ENCODE data around the gene UVSSA.
"Not testable (repeated sequence)": the region's sequence is repeated elsewhere in the genome, so short reads cannot be mapped to it uniquely, and the experiment has no call there.

The UVSSA gene

GRCh38 chr4:1393866-1394265 lies 46.9 kb downstream of the UVSSA start:
- peaks cover 8% of the 10 kb centered on the region for H3K36me3 Mint-ChIP-seq
- H3K27ac Mint-ChIP-seq = no peak overlapping the region
- H3K4me1 Mint-ChIP-seq (ENCODE audit: low read depth) = no peaks in the 10 kb centered on the region
- no peaks in the 10 kb centered on the region for H3K27me3 Mint-ChIP-seq
- H3K9me3 Mint-ChIP-seq (ENCODE audit: low read depth) = peaks cover under 1% of the 10 kb centered on the region
- H3K4me3 Mint-ChIP-seq = no peak overlapping the region

- not testable (repeated sequence) for H3K4me1 Mint-ChIP-seq (ENCODE audit: low read depth); H3K9me3 Mint-ChIP-seq (ENCODE audit: low read depth); H3K4me3 Mint-ChIP-seq; H3K36me3 Mint-ChIP-seq; H3K27me3 Mint-ChIP-seq; H3K27ac Mint-ChIP-seq
Observed at GRCh38 chr4:1394554-1395388, 47.8 kb downstream of the UVSSA start.

- not testable (repeated sequence) for H3K27ac Mint-ChIP-seq; H3K4me3 Mint-ChIP-seq; H3K36me3 Mint-ChIP-seq; H3K9me3 Mint-ChIP-seq (ENCODE audit: low read depth); H3K4me1 Mint-ChIP-seq (ENCODE audit: low read depth); H3K27me3 Mint-ChIP-seq
Observed at GRCh38 chr4:1395389-1395820, 48.4 kb downstream of the UVSSA start.

DNA sequence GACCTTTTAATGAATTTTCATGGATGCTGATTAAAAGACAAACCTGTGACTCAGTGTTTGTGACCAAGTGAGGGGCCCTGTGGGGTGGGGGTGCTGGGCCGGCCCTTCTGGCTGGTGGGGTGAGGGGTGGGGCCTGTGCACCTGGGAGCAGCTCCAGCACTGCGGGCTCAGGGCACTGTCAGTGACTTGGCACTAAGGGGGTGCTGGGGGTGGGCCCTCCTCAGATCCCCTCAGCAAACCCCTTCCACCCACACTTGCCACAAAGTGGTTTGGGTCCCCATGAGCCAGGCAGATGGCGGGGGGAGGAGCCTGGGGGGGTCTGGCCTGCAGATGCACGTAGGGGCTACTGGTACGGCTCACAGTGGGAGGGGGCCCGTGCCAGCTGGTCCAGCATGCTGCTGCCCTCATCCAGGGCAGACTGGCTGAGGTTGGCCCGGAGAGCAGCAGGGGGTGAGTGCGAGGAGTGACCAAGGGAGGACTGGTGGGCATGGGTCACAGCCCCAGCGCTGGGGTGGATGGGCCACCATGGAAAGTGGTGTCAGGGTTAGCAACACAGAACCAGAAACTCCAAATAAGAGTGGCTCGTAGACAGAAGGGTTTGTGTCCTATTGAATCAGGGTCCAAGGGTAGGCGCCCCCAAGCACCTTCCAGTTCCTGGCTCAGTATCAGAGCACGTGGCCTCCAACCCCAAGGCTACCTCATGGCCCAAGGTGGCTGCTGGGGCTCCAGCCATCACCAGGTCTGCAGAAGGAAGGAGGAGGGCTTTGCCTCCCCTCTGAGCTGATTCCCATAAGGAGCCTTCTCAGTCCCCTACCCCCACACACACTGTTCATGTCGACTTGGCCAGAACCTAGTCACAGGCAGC lies 49.2 kb downstream of the UVSSA start:
- Mint-ChIP-seq H3K4me1 (ENCODE audit: low read depth) (no peaks in the 10 kb centered on the region), H3K9me3 (ENCODE audit: low read depth) (no peaks in the 10 kb centered on the region), H3K27ac (no peak overlapping the region), H3K27me3 (no peaks in the 10 kb centered on the region), H3K4me3 (no peak overlapping the region), H3K36me3 (no peaks in the 10 kb centered on the region)

DNA sequence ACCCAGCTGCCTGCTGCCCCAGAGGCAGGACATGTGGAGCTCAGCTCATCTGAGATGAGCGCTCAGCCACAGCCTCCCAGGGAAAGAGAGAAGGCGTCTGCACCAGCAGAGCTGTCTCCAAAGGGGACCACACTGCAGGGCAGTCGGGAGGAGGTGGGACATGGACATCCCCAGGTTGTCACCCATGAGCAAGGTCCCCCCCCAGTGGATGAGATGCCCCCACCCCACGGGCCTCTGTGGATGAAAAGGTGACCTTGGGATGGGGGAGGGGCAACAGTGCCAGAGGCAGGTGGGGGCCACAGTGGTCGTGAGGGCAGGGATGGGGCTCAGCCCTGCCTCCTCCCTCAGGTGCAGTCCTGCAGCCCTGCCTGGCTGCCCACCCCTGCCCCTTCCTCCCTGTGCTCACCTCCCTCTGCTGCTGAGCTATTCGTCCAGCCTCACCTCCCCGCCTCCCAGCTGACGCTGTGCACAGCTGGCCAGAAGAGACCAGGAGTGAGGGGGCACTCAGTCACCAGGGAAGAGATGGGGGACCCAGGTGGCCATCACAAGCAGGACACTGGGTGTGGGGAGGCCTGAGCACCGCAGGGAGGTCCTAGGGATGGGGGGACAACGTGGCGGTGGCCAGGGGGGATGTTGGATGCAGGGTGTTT lies 49.9 kb downstream of the UVSSA start:
- Mint-ChIP-seq H3K4me1 (ENCODE audit: low read depth) (no peaks in the 10 kb centered on the region), H3K9me3 (ENCODE audit: low read depth) (no peaks in the 10 kb centered on the region), H3K36me3 (no peaks in the 10 kb centered on the region), H3K27me3 (peaks cover 2% of the 10 kb centered on the region), H3K27ac (no peak overlapping the region), H3K4me3 (no peak overlapping the region)

DNA sequence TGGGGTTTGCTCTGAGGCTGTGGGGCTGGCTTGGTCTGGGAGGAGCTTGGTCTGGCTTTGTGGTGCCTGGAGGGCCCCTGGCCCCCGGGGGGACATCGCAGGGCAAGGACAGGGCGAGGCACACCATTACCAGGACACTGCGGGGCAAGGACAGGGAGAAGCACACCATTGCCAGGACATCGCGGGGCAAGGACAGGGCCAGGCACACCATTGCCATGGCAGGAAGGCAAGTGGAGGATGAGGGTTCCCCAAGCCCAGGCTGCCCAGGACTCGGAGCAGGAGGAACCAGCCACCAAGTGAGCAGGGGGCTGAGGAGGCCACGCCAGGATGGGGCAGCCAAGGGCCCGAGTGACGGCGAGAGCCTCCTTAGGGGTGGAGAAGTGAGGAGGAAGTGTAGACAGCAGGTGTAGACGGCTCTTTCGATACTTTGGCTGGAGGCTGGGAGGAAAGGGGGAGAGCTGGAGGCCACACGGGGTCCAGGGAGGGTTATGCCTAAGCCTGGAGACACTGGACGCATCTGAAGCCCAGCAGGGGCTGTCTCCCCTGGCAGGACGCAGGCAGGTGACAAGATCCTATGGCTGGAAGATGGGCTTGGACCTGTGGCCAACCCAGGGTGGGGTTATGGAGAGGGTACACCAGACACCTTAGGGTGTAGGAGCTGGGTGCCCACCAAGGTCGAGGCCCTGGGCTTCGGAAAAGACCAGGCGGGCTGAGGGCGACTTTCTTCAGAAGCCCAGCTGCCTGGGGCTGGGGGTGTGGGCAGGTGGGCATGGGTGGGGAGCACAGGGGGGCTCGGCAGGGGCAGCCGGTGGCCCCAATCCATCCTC lies 51.9 kb downstream of the UVSSA start:
- H3K27ac Mint-ChIP-seq = no peak overlapping the region

DNA sequence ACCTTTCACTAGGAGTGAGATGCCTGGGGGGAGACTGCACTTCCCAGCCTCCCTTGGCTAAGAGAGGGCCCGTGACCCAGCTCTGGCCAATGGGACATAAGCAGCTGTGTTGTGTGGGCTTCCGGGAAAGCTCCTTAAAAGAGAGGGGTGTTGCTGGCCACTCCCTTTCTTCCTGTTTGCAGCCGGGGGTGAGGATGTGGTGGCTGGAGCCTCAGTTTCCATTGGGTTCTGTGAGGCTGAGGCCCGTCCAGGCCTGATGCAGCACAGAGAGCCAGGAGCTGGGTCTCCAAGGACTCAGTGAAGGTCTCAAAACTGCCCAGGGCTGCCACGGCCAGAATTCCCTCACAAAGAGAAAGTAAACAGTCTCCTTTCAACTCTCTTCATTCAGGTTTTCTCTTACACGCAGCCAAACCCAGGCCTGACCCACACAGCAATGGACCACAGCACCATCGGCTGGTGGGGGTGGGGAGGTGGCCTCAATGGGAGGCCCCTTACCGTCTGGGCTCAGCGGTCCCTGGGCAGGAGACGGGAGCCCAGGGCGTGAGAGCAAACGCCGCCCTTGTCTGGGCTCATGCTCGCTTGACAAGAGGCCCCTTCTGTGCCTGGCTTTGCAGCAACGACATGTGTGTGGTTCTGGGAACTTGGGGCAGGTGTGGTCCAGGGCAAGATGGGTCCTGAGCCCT lies 52.6 kb downstream of the UVSSA start:
- H3K9me3 Mint-ChIP-seq (ENCODE audit: low read depth) = no peaks in the 10 kb centered on the region
- H3K27me3 Mint-ChIP-seq = peaks cover 3% of the 10 kb centered on the region
- no peaks in the 10 kb centered on the region for H3K4me1 Mint-ChIP-seq (ENCODE audit: low read depth)
- no peak overlapping the region for H3K27ac Mint-ChIP-seq
- no peak overlapping the region for H3K4me3 Mint-ChIP-seq
- H3K36me3 Mint-ChIP-seq = no peaks in the 10 kb centered on the region

More for the DNA sequence above, 51.9 kb downstream of the UVSSA start:
- no peaks in the 10 kb centered on the region for H3K36me3 Mint-ChIP-seq
- peaks cover 3% of the 10 kb centered on the region for H3K27me3 Mint-ChIP-seq
- H3K4me1 Mint-ChIP-seq (ENCODE audit: low read depth) = no peaks in the 10 kb centered on the region
- H3K4me3 Mint-ChIP-seq = no peak overlapping the region
- H3K9me3 Mint-ChIP-seq (ENCODE audit: low read depth) = no peaks in the 10 kb centered on the region

GRCh38 chr4:1400191-1400805 lies 53.3 kb downstream of the UVSSA start:
- Mint-ChIP-seq H3K27ac (no peak overlapping the region), H3K9me3 (ENCODE audit: low read depth) (no peaks in the 10 kb centered on the region), H3K4me1 (ENCODE audit: low read depth) (peaks cover 1% of the 10 kb centered on the region), H3K27me3 (peaks cover 4% of the 10 kb centered on the region), H3K36me3 (no peaks in the 10 kb centered on the region), H3K4me3 (no peak overlapping the region)

GRCh38 chr4:1400831-1401408 lies 53.9 kb downstream of the UVSSA start:
- H3K9me3 Mint-ChIP-seq (ENCODE audit: low read depth) = no peaks in the 10 kb centered on the region
- no peak overlapping the region for H3K4me3 Mint-ChIP-seq
- H3K27ac Mint-ChIP-seq = no peak overlapping the region
- peaks cover 2% of the 10 kb centered on the region for H3K4me1 Mint-ChIP-seq (ENCODE audit: low read depth)
- H3K27me3 Mint-ChIP-seq = peaks cover 5% of the 10 kb centered on the region
- no peaks in the 10 kb centered on the region for H3K36me3 Mint-ChIP-seq

DNA sequence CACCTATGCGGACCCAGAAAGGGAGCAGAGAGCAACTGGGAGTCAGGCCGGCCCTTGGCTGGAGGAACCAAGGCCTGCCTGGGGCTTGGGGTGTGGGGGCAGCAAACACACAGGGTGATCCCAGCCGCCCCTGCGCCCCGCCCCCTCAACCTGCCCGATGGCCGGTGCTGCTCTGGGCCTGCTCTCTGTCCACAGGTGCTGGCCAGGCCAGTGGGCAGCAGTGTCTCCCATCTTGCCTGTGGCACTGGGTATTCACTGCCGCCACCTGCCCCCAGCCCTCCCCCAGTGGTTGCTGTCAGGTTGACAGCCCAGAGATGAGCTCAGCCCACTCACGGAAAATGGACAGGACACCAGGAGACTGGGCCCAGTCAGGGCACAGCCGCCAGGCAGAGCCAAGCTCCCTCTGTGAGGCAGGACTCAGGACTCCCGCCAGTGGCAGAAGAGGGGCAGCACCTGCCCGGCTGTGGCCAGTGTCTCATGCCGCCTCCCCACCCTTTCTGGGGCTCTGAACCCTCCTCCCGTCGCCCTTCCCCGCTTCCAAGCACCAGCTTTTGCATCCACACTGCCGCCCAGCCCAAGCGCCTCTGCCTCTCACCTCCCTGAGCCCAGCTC lies 54.5 kb downstream of the UVSSA start:
- Mint-ChIP-seq H3K9me3 (ENCODE audit: low read depth) (no peaks in the 10 kb centered on the region), H3K27me3 (peaks cover 5% of the 10 kb centered on the region), H3K27ac (no peak overlapping the region), H3K36me3 (no peaks in the 10 kb centered on the region), H3K4me1 (ENCODE audit: low read depth) (peaks cover 2% of the 10 kb centered on the region), H3K4me3 (no peak overlapping the region)

- Mint-ChIP-seq H3K4me3 (no peak overlapping the region), H3K36me3 (no peaks in the 10 kb centered on the region), H3K27me3 (peaks cover 5% of the 10 kb centered on the region), H3K4me1 (ENCODE audit: low read depth) (peaks cover 2% of the 10 kb centered on the region), H3K9me3 (ENCODE audit: low read depth) (no peaks in the 10 kb centered on the region), H3K27ac (no peak overlapping the region)
Observed at GRCh38 chr4:1402021-1402515, 55.1 kb downstream of the UVSSA start.

DNA sequence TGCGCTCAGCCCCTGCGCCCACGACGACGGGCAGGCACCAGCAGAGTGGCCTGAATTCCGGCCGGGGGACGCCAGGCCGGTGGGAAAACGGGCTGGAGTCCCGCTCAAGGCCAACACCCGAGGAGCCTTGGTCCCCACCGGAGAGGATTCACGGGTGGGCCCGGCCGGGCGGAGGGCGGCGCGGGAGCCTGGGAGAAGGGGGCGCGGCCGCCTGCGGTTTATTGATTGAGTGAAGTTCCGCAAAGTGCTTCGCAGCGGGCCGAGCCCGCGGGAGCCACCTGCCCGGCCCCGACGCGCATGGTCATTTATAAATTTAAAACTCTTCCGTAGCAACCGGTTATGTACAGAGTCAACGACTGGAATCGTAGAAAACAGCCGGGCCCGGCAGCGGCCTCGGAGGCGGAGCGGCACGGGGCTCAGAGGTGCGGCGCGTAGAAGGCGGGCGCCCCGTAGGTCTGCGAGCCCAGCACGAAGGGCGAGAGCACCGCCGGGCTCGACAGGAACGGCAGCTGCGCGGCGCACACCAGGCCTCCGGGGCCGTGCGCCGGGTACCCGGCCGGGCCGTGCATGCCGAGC lies 55.6 kb downstream of the UVSSA start:
- H3K27me3 Mint-ChIP-seq = peaks cover 8% of the 10 kb centered on the region
- H3K4me3 Mint-ChIP-seq = no peak overlapping the region
- no peaks in the 10 kb centered on the region for H3K9me3 Mint-ChIP-seq (ENCODE audit: low read depth)
- no peak overlapping the region for H3K27ac Mint-ChIP-seq
- peaks cover 2% of the 10 kb centered on the region for H3K4me1 Mint-ChIP-seq (ENCODE audit: low read depth)
- H3K36me3 Mint-ChIP-seq = no peaks in the 10 kb centered on the region

DNA sequence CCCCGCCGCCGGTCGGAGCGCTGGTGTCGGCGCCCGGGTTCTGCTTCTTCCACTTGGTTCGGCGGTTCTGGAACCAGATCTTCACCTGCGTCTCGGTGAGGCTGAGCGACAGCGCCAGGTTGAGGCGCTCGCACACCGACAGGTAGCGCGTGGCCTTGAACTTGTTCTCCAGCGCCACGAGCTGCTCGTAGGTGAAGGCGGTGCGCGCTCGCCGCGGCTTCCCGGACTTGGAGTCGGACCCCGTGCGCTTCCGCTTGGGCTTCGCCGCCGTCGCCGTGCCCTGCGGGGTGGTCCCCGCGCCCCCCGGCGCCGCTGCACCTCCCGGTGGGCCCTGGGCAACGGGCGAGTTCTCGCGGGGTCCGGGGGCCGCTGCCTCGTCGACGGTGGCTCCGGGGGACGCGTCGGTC lies 56.2 kb downstream of the UVSSA start:
- Mint-ChIP-seq H3K27me3 (peaks cover 10% of the 10 kb centered on the region), H3K36me3 (no peaks in the 10 kb centered on the region), H3K9me3 (ENCODE audit: low read depth) (no peaks in the 10 kb centered on the region), H3K4me1 (ENCODE audit: low read depth) (peaks cover 2% of the 10 kb centered on the region), H3K4me3 (no peak overlapping the region), H3K27ac (no peak overlapping the region)
